AG09309 (cell line): Measurements from ENCODE around the gene ABHD15.

Experiments
- DNase-seq: peaks from one replicate; pipeline ENCODE4 v3.0.0-alpha.2; 2010; ENCODE audit warnings: low read depth
- H3K4me3 ChIP-seq: 2 replicates; pipeline ENCODE4 v1.5.1; 2011; ENCODE audit warnings: mild to moderate bottlenecking, low read depth, low read length, moderate library complexity; ENCODE audit not compliant: control insufficient read depth
- CTCF ChIP-seq: IDR thresholded peaks from 2 replicates; pipeline ENCODE4 v1.5.1; 2011; ENCODE audit warnings: mild to moderate bottlenecking, low read depth, low read length, inconsistent platforms; ENCODE audit not compliant: insufficient read depth, control insufficient read depth; ENCODE audit errors: missing control alignments

ABHD15 gene

GRCh38 chr17:29603109-29603674 lies 36.4 kb upstream of the ABHD15 start:
- no peak overlapping the region for H3K4me3 ChIP-seq
- TF ChIP-seq CTCF, result no peak
- DNase-seq, result no peak

- DNase-seq, result no peak
- H3K4me3 ChIP-seq, result no peak overlapping the region
Measured at GRCh38 chr17:29597361-29598172, 30.7 kb upstream of the ABHD15 start.

GRCh38 chr17:29596811-29597210 lies 30.0 kb upstream of the ABHD15 start:
- DNase-seq, result no peak
- TF ChIP-seq CTCF, result no peak
- H3K4me3 ChIP-seq, result no peak overlapping the region

More at GRCh38 chr17:29597361-29598172, 30.7 kb upstream of the ABHD15 start:
- no peak for TF ChIP-seq CTCF

- H3K4me3 ChIP-seq, result no peak overlapping the region
- no peak for TF ChIP-seq CTCF
- DNase-seq, result no peak
Measured at GRCh38 chr17:29595943-29596774, 29.3 kb upstream of the ABHD15 start.

GRCh38 chr17:29595107-29595942 lies 28.5 kb upstream of the ABHD15 start:
- no peak for DNase-seq
- no peak for TF ChIP-seq CTCF
- no peak overlapping the region for H3K4me3 ChIP-seq
